Heart left ventricle (tissue), 16 donors: ENCODE measurements around the gene GCH1. TPM values are rescaled to one million over a fixed set of nuclear protein-coding genes. Genes with fewer than 3 reads are reported as not detected.
"Not testable (repeated sequence)": the region's sequence is repeated elsewhere in the genome, so short reads cannot be mapped to it uniquely, and the experiment has no call there.

ENCODE experiments used
- ATAC-seq, 4 donors: fragments of 200-7000 bp; cut with Tn5 transposase; one replicate each; pipeline ENCODE4 v1.9.1; 2020 to 2022; ENCODE audit warnings: moderate library complexity in 4 of 4, mild to moderate bottlenecking in 3 of 4, moderate number of reproducible peaks in 1 of 4
- DNase-seq, 5 donors: peaks; one replicate each; pipeline ENCODE4 v3.0.0-alpha.2; 2020
- H3K27ac ChIP-seq, 12 donors: fragments of 200-600 bp; sonication (generic) in 4 of 12; one replicate each; pipeline versions ENCODE4 v1.5.0 to v1.8.0; 2016 to 2022; ENCODE audit warnings: mild to moderate bottlenecking in 2 of 12
- H3K27me3 ChIP-seq, 9 donors: fragments of 200-600 bp; sonication (generic) in 2 of 9; one replicate each; pipeline versions ENCODE4 v1.5.1 to v1.8.0; 2016 to 2022; ENCODE audit warnings: mild to moderate bottlenecking in 3 of 9
- H3K36me3 ChIP-seq, 9 donors: fragments of 200-600 bp; sonication (generic) in 2 of 9; one replicate each; pipeline versions ENCODE4 v1.5.0 to v1.8.0; 2018 to 2022; ENCODE audit warnings: mild to moderate bottlenecking in 2 of 9
- H3K4me1 ChIP-seq, 12 donors: fragments of 200-600 bp; sonication (generic) in 4 of 12; one replicate each; pipeline versions ENCODE4 v1.5.0 to v1.8.0; 2016 to 2022; ENCODE audit warnings: mild to moderate bottlenecking in 3 of 12
- H3K4me3 ChIP-seq, 12 donors: fragments of 200-600 bp; sonication (generic) in 4 of 12; one replicate each; pipeline versions ENCODE4 v1.5.0 to v1.8.0; 2017 to 2022; ENCODE audit warnings: mild to moderate bottlenecking in 9 of 12, moderate library complexity in 4 of 12
- H3K9me3 ChIP-seq, 12 donors: fragments of 200-600 bp; sonication (generic) in 4 of 12; one replicate each; pipeline versions ENCODE4 v1.5.0 to v1.8.0; 2016 to 2022; ENCODE audit warnings: mild to moderate bottlenecking in 1 of 12
- POLR2A ChIP-seq, 2 donors: fragments of 450-650 bp; IDR thresholded peaks; one replicate each; pipeline ENCODE4 v1.6.1; 2017; ENCODE audit warnings: antibody characterized with exemption in 2 of 2, mild to moderate bottlenecking in 2 of 2, moderate library complexity in 2 of 2
- WGBS, 4 donors: extraction: QIAGEN DNeasy Blood & Tissue Kit in 2 of 4; methylation state at CpG; one replicate each; pipeline versions ENCODE4 v1.1.5 to v1.1.7; 2013 to 2018; 5-methylcytosine and 5-hydroxymethylcytosine counted together
- intact Hi-C, 10 donors: fragments of 100-400 bp; cut with DNase I; formaldehyde crosslinking; loops; one replicate each; pipeline versions ENCODE4 v1.11.1 to v1.14.2; 2022
- polyA plus RNA-seq, 2 donors: library from polyadenylated mRNA; stranded (reverse); fragments of 200-250 nt; gene quantifications; one replicate each; pipeline ENCODE4 v1.2.3, GENCODE V29; 2013
- total RNA-seq, 9 donors: library from RNA; depleted of rRNA in 2 of 9; stranded (reverse); fragments of >200 nt in 2 of 9; fragmentation: NEBNext Ultra II Directional in 3 of 9; extraction: Animal tissue kit (Norgen Biotek cat#: 25700) in 3 of 9; gene quantifications; one replicate each; pipeline versions ENCODE4 v1.1.0 to v1.2.4, GENCODE V29; 2016 to 2023
- TF ChIP-seq, protein P1 (sequence below), 12 donors: fragments of 200-600 bp; sonication (generic) in 4 of 12; IDR thresholded peaks; one replicate each; pipeline versions ENCODE4 v1.5.0 to v1.8.0; 2018 to 2022; ENCODE audit warnings: antibody characterized with exemption in 12 of 12, mild to moderate bottlenecking in 5 of 12
- donor health status: ischemic (EF 13 %, LVEDD 7.1; RV severe dilation, severe dysfunction).
- donor health status: healthy with polysubstance abuse.
- donor health status: DM: no; HTN: yes; CAD: no.
- donor health status: DM: no; HTN: no; CAD: no.
- donor health status: ischemic (EF 25% LVEDD 6.9; RV normal size, moderate dysfunction).
- donor health status: ischemic (EF 25% LVEDD 5.7; RV mildly dilated, moderate dysfunction).
- donor health status: healthy.
- donor health status: DM: yes; HTN: yes; CAD: no.
- donor health status: ischemic (EF 35%, LVEDD 5.7; RV mildly dilated, moderate dysfunction).
- donor health status: nonischemic (EF 11% LVEDD 7.7; RV severe dilation, severe dysfunction).
- donor health status: DM: yes; HTN: yes; CAD: no.
- donor health status: PGD.
- donor health status: ischemic (EF 29% LVEDD 5.4; RV normal size, mild dysfunction).
- donor health status: nonischemic (EF 23%, LVEDD 6.1; RV moderate dilation, normal function).

The GCH1 gene
- total and polyA plus RNA-seq, 11 donors: 1.6 to 13.8 (median 3.3) TPM

DNA sequence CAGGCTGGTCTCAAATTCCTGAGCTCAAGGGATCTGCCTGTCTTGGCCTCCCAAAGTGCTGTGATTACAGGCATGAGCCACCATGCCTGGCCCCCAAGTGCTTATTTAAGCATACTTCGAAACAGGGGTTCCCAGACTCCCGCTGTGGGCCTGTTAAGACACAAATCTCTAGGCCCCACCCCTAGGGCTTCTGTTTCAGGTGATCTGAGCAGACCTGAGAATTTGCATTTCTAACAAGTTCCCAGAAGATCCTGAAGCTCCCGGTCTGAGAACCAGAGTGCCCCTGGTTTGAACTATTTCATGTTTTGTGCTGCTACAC lies 25.0 kb downstream of the GCH1 start:
- Histone ChIP-seq H3K4me1 (peaks cover 0 to 25% (median 7%) of the 10 kb centered on the region in 12 donors), H3K27me3 (no peaks in the 10 kb centered on the region), H3K9me3 (peaks cover 0 to 9% (median 0%) of the 10 kb centered on the region in 12 donors), H3K4me3 (no peak overlapping the region), H3K36me3 (peaks cover 0 to 6% (median 0%) of the 10 kb centered on the region in 9 donors), H3K27ac (no peak overlapping the region)
- intact Hi-C loops: no loop called here
- no peak for DNase-seq
- no peak for TF ChIP-seq POLR2A (IDR thresholded peaks at IDR 0.05)
- TF ChIP-seq, protein P1, sequence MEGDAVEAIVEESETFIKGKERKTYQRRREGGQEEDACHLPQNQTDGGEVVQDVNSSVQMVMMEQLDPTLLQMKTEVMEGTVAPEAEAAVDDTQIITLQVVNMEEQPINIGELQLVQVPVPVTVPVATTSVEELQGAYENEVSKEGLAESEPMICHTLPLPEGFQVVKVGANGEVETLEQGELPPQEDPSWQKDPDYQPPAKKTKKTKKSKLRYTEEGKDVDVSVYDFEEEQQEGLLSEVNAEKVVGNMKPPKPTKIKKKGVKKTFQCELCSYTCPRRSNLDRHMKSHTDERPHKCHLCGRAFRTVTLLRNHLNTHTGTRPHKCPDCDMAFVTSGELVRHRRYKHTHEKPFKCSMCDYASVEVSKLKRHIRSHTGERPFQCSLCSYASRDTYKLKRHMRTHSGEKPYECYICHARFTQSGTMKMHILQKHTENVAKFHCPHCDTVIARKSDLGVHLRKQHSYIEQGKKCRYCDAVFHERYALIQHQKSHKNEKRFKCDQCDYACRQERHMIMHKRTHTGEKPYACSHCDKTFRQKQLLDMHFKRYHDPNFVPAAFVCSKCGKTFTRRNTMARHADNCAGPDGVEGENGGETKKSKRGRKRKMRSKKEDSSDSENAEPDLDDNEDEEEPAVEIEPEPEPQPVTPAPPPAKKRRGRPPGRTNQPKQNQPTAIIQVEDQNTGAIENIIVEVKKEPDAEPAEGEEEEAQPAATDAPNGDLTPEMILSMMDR (IDR thresholded peaks at IDR 0.05): no peak
- 84 to 91% (median 86%) methylated on average over 3 of the region's 3 CpGs for WGBS, 4 donors
- ATAC-seq: no peak

DNA sequence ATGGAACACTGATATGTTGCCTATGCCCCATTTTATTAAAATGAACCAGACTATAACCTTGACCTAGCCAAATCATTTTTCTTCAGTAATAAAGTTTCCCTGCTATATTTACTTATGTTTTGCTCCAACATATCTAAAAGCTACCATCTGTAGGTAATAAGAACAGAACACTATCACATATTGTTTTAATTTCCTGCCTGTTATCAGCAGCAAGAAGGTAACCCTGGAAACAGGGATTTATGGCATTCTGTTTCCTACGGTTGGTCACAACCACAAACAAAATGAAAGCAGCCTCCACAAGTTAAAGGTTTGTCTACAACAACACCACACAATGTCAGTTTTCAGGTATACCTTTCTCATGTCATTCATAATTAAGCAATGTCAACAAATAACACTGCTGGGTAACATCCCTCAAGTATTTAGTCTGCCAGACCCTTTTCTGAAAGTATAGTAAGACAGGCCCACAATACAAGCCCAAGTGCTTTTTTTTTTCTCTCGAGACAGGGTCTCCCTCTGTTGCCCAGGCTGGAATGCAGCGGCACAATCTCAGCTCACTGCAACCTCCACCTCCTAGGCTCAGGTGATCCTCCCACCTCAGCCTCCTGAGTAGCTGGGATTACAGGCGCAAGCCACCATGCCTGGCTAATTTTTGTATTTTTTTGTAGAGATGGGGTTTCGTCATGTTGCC lies 25.5 kb downstream of the GCH1 start:
- H3K36me3 ChIP-seq: peaks cover 0 to 6% (median 0%) of the 10 kb centered on the region in 9 donors
- DNase-seq (no peak), ATAC-seq (no peak)
- intact Hi-C loops: no loop called here
- no peak overlapping the region for H3K4me3 ChIP-seq
- H3K27me3 ChIP-seq: no peaks in the 10 kb centered on the region
- H3K27ac ChIP-seq: no peak overlapping the region
- peaks cover 0 to 20% (median 5%) of the 10 kb centered on the region in 12 donors for H3K4me1 ChIP-seq
- whole genome bisulfite sequencing, 4 donors: 82 to 84% (median 83%) methylated on average over 5 of the region's 5 CpGs
- H3K9me3 ChIP-seq: peaks cover 0 to 9% (median 0%) of the 10 kb centered on the region in 12 donors
- TF ChIP-seq POLR2A (IDR thresholded peaks at IDR 0.05): no peak
- TF ChIP-seq, protein P1 (IDR thresholded peaks at IDR 0.05): no peak

DNA sequence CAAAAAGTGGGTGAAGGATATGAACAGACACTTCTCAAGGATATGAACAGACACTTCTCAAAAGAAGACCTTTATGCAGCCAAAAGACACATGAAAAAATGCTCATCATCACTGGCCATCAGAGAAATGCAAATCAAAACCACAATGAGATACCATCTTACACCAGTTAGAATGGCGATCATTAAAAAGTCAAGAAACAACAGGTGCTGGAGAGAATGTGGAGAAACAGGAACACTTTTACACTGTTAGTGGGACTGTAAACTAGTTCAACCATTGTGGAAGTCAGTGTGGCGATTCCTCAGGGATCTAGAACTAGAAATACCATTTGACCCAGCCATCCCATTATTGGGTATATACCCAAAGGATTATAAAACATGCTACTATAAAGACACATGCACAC lies 27.0 kb downstream of the GCH1 start:
- H3K4me1 ChIP-seq: peaks cover 0 to 14% (median under 1%) of the 10 kb centered on the region in 12 donors
- H3K27me3 ChIP-seq, intact Hi-C loops, H3K27ac ChIP-seq, H3K4me3 ChIP-seq, H3K9me3 ChIP-seq, H3K36me3 ChIP-seq, DNase-seq, ATAC-seq: not testable (repeated sequence)
- 86 to 97% (median 96%) methylated on average over 2 of the region's 2 CpGs for WGBS, 4 donors

DNA sequence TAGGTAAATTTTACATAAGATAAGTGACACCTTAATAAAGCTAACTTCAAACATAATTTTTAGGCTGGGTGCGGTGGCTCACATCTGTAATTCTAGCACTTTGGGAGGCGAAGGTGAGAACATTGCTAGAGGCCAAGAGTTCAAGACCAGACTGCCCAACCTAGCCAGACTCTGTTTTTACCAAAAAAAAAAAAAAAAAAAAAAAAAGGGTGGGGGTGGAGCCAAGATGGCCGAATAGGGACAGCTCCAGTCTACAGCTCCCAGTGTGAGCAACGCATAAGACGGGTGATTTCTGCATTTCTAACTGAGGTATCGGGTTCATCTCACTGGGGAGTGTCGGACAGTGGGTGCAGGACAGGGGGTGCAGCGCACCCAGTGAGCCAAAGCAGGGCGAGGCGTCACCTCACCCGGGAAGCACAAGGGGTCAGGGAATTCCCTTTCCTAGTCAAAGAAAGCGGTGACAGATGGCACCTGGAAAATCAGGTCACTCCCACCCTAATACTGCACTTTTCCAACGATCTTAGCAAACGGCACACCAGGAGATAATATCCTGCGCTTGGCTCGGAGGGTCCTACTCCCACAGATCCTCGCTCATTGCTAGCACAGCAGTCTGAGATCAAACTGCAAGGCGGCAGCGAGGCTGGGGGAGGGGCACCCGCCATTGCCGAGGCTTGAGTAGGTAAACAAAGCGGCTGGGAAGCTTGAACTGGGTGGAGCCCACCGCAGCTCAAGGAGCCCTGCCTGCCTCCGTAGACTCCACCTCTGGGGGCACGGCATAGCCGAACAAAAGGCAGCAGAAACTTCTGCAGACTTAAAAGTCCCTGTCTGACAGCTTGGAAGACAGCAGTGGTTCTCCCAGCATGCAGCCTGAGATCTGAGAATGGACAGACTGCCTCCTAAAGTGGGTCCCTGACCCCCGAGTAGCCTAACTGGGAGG lies 32.2 kb downstream of the GCH1 start:
- WGBS, 4 donors: 30 to 58% (median 43%) methylated on average over 19 to 27 of the region's 27 CpGs

DNA sequence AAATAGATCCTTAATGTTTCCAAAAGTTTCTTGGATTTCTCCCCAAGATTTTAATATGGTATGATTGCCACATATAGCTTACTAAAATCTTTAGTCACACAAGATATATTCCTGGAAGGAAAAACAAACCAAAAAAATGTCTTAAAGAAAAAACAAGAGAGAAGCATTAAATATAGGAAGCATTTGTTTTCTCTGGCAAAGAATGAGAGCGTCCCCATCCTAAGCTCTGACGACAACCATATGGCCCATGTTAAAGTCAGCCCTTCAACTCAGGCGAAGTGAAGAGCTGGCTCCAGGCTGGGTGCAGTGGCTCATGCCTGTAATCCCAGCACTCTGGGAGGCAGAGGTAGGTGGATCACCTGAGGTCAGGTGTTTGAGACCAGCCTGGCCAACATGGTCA lies 35.6 kb downstream of the GCH1 start:
- no peak for ATAC-seq
- H3K9me3 ChIP-seq: no peaks in the 10 kb centered on the region
- intact Hi-C loops: no loop called here
- H3K36me3 ChIP-seq: no peaks in the 10 kb centered on the region
- H3K4me3 ChIP-seq: no peak overlapping the region
- DNase-seq: no peak
- peaks cover 0 to 41% (median 6%) of the 10 kb centered on the region in 12 donors for H3K4me1 ChIP-seq
- H3K27ac ChIP-seq: no peak overlapping the region
- 62 to 80% (median 65%) methylated on average over 3 of the region's 3 CpGs for WGBS, 4 donors
- TF ChIP-seq, protein P1 (IDR thresholded peaks at IDR 0.05): no peak
- TF ChIP-seq POLR2A (IDR thresholded peaks at IDR 0.05): no peak
- no peaks in the 10 kb centered on the region for H3K27me3 ChIP-seq

More for the DNA sequence above, 32.2 kb downstream of the GCH1 start:
- DNase-seq: peak in 2 of 5 donors; percentile 26 to 36
- H3K4me3 ChIP-seq: peak overlapping the region in 11 of 12 donors; percentile 22 to 72 (median 58)
- H3K27me3 ChIP-seq, H3K9me3 ChIP-seq, intact Hi-C loops, H3K36me3 ChIP-seq, ATAC-seq: not testable (repeated sequence)
- peaks cover 0 to 27% (median 3%) of the 10 kb centered on the region in 12 donors for H3K4me1 ChIP-seq
- H3K27ac ChIP-seq: peak overlapping the region in 6 of 12 donors; percentile 13 to 70 (median 46)
